ENCODE data around the gene TMEM187. TPM values are rescaled to one million over a fixed set of nuclear protein-coding genes. Genes with fewer than 3 reads are reported as not detected.

Gene TMEM187
- total and polyA plus RNA-seq, 10 donors = 2.0 to 12.2 (median 5.6) TPM

DNA sequence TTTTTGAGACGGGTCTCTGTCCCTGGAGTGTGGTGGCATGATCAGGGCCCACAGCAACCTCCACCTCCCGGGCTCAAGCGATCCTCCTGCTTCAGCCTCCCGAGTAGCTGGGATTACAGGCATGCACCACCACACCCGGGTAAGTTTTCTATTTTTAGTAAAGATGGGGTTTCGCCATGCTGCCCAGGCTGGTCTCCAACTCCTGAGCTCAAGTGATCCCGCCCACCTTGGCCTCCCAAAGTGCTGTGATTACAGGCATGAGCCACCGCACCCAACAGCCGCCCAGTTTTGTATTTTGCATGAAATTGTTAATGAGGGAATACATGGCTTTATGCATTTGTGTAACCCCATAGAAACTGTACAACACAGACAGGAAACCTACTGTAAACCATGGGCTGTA is 43.7 kb upstream of the TMEM187 start:
- DNase-seq = peak; percentile 72
- intact Hi-C loops (cut with DNase I; ENCODE audit: low total_unique reads) = no loop called here
- Histone ChIP-seq H3K4me1 (peaks cover 18 to 85% (median 66%) of the 10 kb centered on the region in 6 donors), H3K27me3 (replicated peaks in 1 of 7) (peaks cover 0 to 2% (median 0%) of the 10 kb centered on the region in 7 donors), H3K9me3 (no peaks in the 10 kb centered on the region), H3K27ac (peak overlapping the region; percentile 51 to 99 (median 95)), H3K36me3 (peaks cover 0 to 44% (median 11%) of the 10 kb centered on the region in 6 donors), H3K4me3 (peak overlapping the region in 6 of 8 donors; percentile 5 to 71 (median 38))
- no peak for TF ChIP-seq CTCF (IDR thresholded peaks at IDR 0.05 in 8 of 11, conservative IDR thresholded peaks at IDR 0.05 in 3 of 11)
- no peak for TF ChIP-seq POLR2AphosphoS5 (IDR thresholded peaks at IDR 0.05)
- no peak for TF ChIP-seq POLR2A (IDR thresholded peaks at IDR 0.05)
- 23 to 57% (median 44%) methylated on average over 9 of the region's 9 CpGs for WGBS, 5 donors

- peaks cover 0 to 44% (median 11%) of the 10 kb centered on the region in 6 donors for H3K36me3 ChIP-seq
- peaks cover 18 to 84% (median 64%) of the 10 kb centered on the region in 6 donors for H3K4me1 ChIP-seq
- peak overlapping the region in 1 of 8 donors; percentile 71 for H3K4me3 ChIP-seq
- no peak for TF ChIP-seq CTCF (IDR thresholded peaks at IDR 0.05 in 8 of 11, conservative IDR thresholded peaks at IDR 0.05 in 3 of 11)
- no peak for TF ChIP-seq POLR2AphosphoS5 (IDR thresholded peaks at IDR 0.05)
- TF ChIP-seq POLR2A (IDR thresholded peaks at IDR 0.05) = no peak
- 61 to 100% (median 70%) methylated on average over 2 to 10 of the region's 10 CpGs for WGBS, 5 donors
- H3K27ac ChIP-seq = peak overlapping the region in 6 of 8 donors; percentile 70 to 99 (median 97)
- DNase-seq = peak; percentile 78
- peaks cover 0 to 9% (median 0%) of the 10 kb centered on the region in 7 donors for H3K27me3 ChIP-seq (replicated peaks in 1 of 7)
- H3K9me3 ChIP-seq = no peaks in the 10 kb centered on the region
- intact Hi-C loops (cut with DNase I; ENCODE audit: low total_unique reads) = no loop called here
These were observed 43.0 kb upstream of the TMEM187 start for GRCh38 chrX:153929576-153929975.

- 79 to 88% (median 81%) methylated on average over 6 to 31 of the region's 31 CpGs for WGBS, 5 donors
- DNase-seq = peak; percentile 80
- Histone ChIP-seq H3K9me3 (no peaks in the 10 kb centered on the region), H3K4me3 (no peak overlapping the region), H3K4me1 (peaks cover 16 to 78% (median 59%) of the 10 kb centered on the region in 6 donors), H3K27me3 (replicated peaks in 1 of 7) (peaks cover 0 to 9% (median 0%) of the 10 kb centered on the region in 7 donors), H3K36me3 (peaks cover 0 to 44% (median 11%) of the 10 kb centered on the region in 6 donors), H3K27ac (peak overlapping the region in 7 of 8 donors; percentile 13 to 99 (median 96))
- TF ChIP-seq POLR2A (IDR thresholded peaks at IDR 0.05) (no peak), POLR2AphosphoS5 (IDR thresholded peaks at IDR 0.05) (peak in 1 of 3 donors; percentile 24), CTCF (IDR thresholded peaks at IDR 0.05 in 8 of 11, conservative IDR thresholded peaks at IDR 0.05 in 3 of 11) (no peak)
- intact Hi-C loops (cut with DNase I; ENCODE audit: low total_unique reads) = no loop called here
These were observed 42.3 kb upstream of the TMEM187 start for GRCh38 chrX:153930011-153930910.

GRCh38 chrX:153931151-153931550 is 41.4 kb upstream of the TMEM187 start:
- intact Hi-C loops (cut with DNase I; ENCODE audit: low total_unique reads) = no loop called here
- TF ChIP-seq POLR2AphosphoS5 (IDR thresholded peaks at IDR 0.05) = no peak
- TF ChIP-seq POLR2A (IDR thresholded peaks at IDR 0.05) = no peak
- TF ChIP-seq CTCF (IDR thresholded peaks at IDR 0.05 in 8 of 11, conservative IDR thresholded peaks at IDR 0.05 in 3 of 11) = no peak
- WGBS, 5 donors = 76 to 95% (median 92%) methylated on average over 4 to 8 of the region's 8 CpGs

More at GRCh38 chrX:153931151-153931550, 41.4 kb upstream of the TMEM187 start:
- H3K36me3 ChIP-seq = peaks cover 0 to 44% (median 11%) of the 10 kb centered on the region in 6 donors
- peak overlapping the region in 2 of 8 donors; percentile 96 to 99 for H3K27ac ChIP-seq
- DNase-seq = peak; percentile 75
- H3K4me1 ChIP-seq = peaks cover 15 to 77% (median 58%) of the 10 kb centered on the region in 6 donors
- H3K9me3 ChIP-seq = no peaks in the 10 kb centered on the region
- peaks cover 0 to 9% (median 0%) of the 10 kb centered on the region in 7 donors for H3K27me3 ChIP-seq (replicated peaks in 1 of 7)
- no peak overlapping the region for H3K4me3 ChIP-seq

Data from spleen (tissue), 11 donors.